Neural cell (in vitro differentiated cells): ENCODE results near the gene FILIP1L.

Experiments used
- EP300 ChIP-seq: fragments of 450-650 bp; conservative IDR thresholded peaks from 2 replicates; pipeline ENCODE4 v1.6.1; 2014; ENCODE audit warnings: antibody characterized with exemption, mild to moderate bottlenecking, moderate library complexity; ENCODE audit not compliant: poor library complexity, severe bottlenecking
- EZH2 ChIP-seq: fragments of 200-600, 300-800 bp; shearing (Covaris generic), sonication (generic); IDR thresholded peaks from 2 replicates; pipeline ENCODE4 v1.6.1; 2014; ENCODE audit warnings: antibody characterized with exemption, low read length, borderline replicate concordance, mild to moderate bottlenecking; ENCODE audit not compliant: insufficient read depth, poor library complexity, severe bottlenecking
- POLR2AphosphoS5 ChIP-seq: IDR thresholded peaks from 2 replicates; pipeline ENCODE4 v1.6.1; 2012
- TF ChIP-seq, protein P1 (sequence below): fragments of 450-650 bp; IDR thresholded peaks from 2 replicates; pipeline ENCODE4 v1.5.1; 2014; ENCODE audit warnings: antibody characterized with exemption, mild to moderate bottlenecking, moderate library complexity; ENCODE audit not compliant: poor library complexity, severe bottlenecking
- TF ChIP-seq, protein P2 (sequence below): IDR thresholded peaks from 2 replicates; pipeline ENCODE4 v1.6.1; 2012; ENCODE audit warnings: borderline replicate concordance

DNA sequence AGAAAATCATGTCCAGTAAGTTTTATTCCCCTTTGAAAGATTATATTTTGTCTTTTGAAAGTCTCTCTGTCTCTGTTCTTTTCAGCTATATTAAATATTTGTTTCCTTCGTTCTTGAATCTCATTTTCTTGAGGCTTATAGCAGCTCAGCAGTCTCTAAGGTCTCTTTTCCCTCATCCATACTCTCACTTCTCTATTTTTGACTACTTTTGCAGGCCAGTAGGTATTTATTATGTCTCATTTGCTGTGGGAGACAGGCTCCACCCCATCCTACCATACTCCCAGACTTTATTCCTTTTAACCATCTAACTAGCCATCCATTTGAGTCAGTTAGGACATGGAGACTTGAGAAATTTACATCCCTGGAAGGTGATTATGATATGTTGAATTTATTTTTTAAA, 71.0 kb downstream of the FILIP1L start:
- TF ChIP-seq, protein P1, sequence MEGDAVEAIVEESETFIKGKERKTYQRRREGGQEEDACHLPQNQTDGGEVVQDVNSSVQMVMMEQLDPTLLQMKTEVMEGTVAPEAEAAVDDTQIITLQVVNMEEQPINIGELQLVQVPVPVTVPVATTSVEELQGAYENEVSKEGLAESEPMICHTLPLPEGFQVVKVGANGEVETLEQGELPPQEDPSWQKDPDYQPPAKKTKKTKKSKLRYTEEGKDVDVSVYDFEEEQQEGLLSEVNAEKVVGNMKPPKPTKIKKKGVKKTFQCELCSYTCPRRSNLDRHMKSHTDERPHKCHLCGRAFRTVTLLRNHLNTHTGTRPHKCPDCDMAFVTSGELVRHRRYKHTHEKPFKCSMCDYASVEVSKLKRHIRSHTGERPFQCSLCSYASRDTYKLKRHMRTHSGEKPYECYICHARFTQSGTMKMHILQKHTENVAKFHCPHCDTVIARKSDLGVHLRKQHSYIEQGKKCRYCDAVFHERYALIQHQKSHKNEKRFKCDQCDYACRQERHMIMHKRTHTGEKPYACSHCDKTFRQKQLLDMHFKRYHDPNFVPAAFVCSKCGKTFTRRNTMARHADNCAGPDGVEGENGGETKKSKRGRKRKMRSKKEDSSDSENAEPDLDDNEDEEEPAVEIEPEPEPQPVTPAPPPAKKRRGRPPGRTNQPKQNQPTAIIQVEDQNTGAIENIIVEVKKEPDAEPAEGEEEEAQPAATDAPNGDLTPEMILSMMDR: no peak
- TF ChIP-seq, protein P2, sequence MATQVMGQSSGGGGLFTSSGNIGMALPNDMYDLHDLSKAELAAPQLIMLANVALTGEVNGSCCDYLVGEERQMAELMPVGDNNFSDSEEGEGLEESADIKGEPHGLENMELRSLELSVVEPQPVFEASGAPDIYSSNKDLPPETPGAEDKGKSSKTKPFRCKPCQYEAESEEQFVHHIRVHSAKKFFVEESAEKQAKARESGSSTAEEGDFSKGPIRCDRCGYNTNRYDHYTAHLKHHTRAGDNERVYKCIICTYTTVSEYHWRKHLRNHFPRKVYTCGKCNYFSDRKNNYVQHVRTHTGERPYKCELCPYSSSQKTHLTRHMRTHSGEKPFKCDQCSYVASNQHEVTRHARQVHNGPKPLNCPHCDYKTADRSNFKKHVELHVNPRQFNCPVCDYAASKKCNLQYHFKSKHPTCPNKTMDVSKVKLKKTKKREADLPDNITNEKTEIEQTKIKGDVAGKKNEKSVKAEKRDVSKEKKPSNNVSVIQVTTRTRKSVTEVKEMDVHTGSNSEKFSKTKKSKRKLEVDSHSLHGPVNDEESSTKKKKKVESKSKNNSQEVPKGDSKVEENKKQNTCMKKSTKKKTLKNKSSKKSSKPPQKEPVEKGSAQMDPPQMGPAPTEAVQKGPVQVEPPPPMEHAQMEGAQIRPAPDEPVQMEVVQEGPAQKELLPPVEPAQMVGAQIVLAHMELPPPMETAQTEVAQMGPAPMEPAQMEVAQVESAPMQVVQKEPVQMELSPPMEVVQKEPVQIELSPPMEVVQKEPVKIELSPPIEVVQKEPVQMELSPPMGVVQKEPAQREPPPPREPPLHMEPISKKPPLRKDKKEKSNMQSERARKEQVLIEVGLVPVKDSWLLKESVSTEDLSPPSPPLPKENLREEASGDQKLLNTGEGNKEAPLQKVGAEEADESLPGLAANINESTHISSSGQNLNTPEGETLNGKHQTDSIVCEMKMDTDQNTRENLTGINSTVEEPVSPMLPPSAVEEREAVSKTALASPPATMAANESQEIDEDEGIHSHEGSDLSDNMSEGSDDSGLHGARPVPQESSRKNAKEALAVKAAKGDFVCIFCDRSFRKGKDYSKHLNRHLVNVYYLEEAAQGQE: no peak
- TF ChIP-seq EZH2 (no peak), EP300 (no peak), POLR2AphosphoS5 (no peak)
